Erythroblast (primary cell): Measurements from ENCODE around the gene NTRK1.

Experiments
- DNase-seq, 2 experiments: peaks; one replicate each; lab custom pipeline; 2025; lab: John Stamatoyannopoulos, UW
- GATA1 ChIP-seq: IDR thresholded peaks from 2 replicates; pipeline ENCODE4 v1.6.1; 2011; ENCODE audit warnings: low read depth, mild to moderate bottlenecking, control low read depth, low read length, moderate library complexity
- POLR2A ChIP-seq: IDR thresholded peaks from 2 replicates; pipeline ENCODE4 v1.6.1; 2011; ENCODE audit warnings: mild to moderate bottlenecking, low read length

Gene NTRK1

GRCh38 chr1:156873659-156874058, 13.0 kb downstream of the NTRK1 start:
- TF ChIP-seq POLR2A = no peak
- TF ChIP-seq GATA1 = no peak
- no peak for DNase-seq

GRCh38 chr1:156874142-156874541, 13.5 kb downstream of the NTRK1 start:
- no peak for DNase-seq
- TF ChIP-seq GATA1 (no peak), POLR2A (no peak)

- no peak for DNase-seq
- TF ChIP-seq GATA1 = no peak
- no peak for TF ChIP-seq POLR2A
Measured at GRCh38 chr1:156874572-156875340, 14.1 kb downstream of the NTRK1 start.

- DNase-seq = no peak
- TF ChIP-seq GATA1 = no peak
- TF ChIP-seq POLR2A = no peak
Measured at GRCh38 chr1:156875341-156875615, 14.6 kb downstream of the NTRK1 start.

- DNase-seq = no peak
- TF ChIP-seq POLR2A (no peak), GATA1 (no peak)
Measured at GRCh38 chr1:156876281-156876680, 15.6 kb downstream of the NTRK1 start.

- DNase-seq = peak; percentile 38 to 73
- TF ChIP-seq POLR2A (peak; percentile 39), GATA1 (no peak)
Measured at GRCh38 chr1:156877433-156878170, 16.9 kb downstream of the NTRK1 start.

- TF ChIP-seq GATA1 (no peak), POLR2A (no peak)
- no peak for DNase-seq
Measured at GRCh38 chr1:156879876-156880275, 19.2 kb downstream of the NTRK1 start.

- no peak for TF ChIP-seq POLR2A
- TF ChIP-seq GATA1 = no peak
- no peak for DNase-seq
Measured at GRCh38 chr1:156880473-156880872, 19.8 kb downstream of the NTRK1 start.

GRCh38 chr1:156881101-156881500, 20.4 kb downstream of the NTRK1 start:
- no peak for DNase-seq
- TF ChIP-seq GATA1 (no peak), POLR2A (no peak)

GRCh38 chr1:156881663-156882062, 21.0 kb downstream of the NTRK1 start:
- DNase-seq = no peak
- no peak for TF ChIP-seq POLR2A
- TF ChIP-seq GATA1 = no peak

GRCh38 chr1:156882543-156882942, 21.9 kb downstream of the NTRK1 start:
- DNase-seq = no peak
- TF ChIP-seq POLR2A (no peak), GATA1 (no peak)

GRCh38 chr1:156883919-156884318, 23.3 kb downstream of the NTRK1 start:
- TF ChIP-seq POLR2A = no peak
- TF ChIP-seq GATA1 = no peak
- DNase-seq = no peak

GRCh38 chr1:156884560-156885184, 24.0 kb downstream of the NTRK1 start:
- no peak for DNase-seq
- TF ChIP-seq POLR2A (no peak), GATA1 (no peak)

- no peak for DNase-seq
- TF ChIP-seq POLR2A = no peak
Measured at GRCh38 chr1:156885314-156885713, 24.6 kb downstream of the NTRK1 start.
